Lower lobe of right lung (tissue), 2 donors: ENCODE measurements around the gene SLC6A8. TPM values are rescaled to one million over a fixed set of nuclear protein-coding genes. Genes with fewer than 3 reads are reported as not detected.

ENCODE experiments used
- ATAC-seq, 2 donors: fragments of 200-7000 bp; cut with Tn5 transposase; one replicate each; pipeline ENCODE4 v1.9.1; 2020 to 2022; ENCODE audit warnings: mild to moderate bottlenecking in 2 of 2, moderate library complexity in 2 of 2
- DNase-seq: peaks from one replicate; pipeline ENCODE4 v3.0.0-alpha.2; 2020
- H3K27ac ChIP-seq: fragments of 200-600 bp; one replicate; pipeline ENCODE4 v1.8.0; 2022
- H3K27me3 ChIP-seq: fragments of 200-600 bp; one replicate; pipeline ENCODE4 v1.8.0; 2022; ENCODE audit warnings: low read depth
- H3K36me3 ChIP-seq: fragments of 200-600 bp; one replicate; pipeline ENCODE4 v1.8.0; 2022; ENCODE audit warnings: mild to moderate bottlenecking
- H3K4me1 ChIP-seq: fragments of 200-600 bp; one replicate; pipeline ENCODE4 v1.8.0; 2022
- H3K4me3 ChIP-seq: fragments of 200-600 bp; one replicate; pipeline ENCODE4 v1.8.0; 2022; ENCODE audit warnings: mild to moderate bottlenecking
- H3K9me3 ChIP-seq: fragments of 200-600 bp; one replicate; pipeline ENCODE4 v1.8.0; 2022
- CTCF ChIP-seq: fragments of 200-600 bp; IDR thresholded peaks from one replicate; pipeline ENCODE4 v1.8.0; 2022; ENCODE audit warnings: antibody characterized with exemption, mild to moderate bottlenecking
- intact Hi-C: fragments of 100-400 bp; cut with DNase I; formaldehyde crosslinking; loops from one replicate; pipeline ENCODE4 v1.11.0; 2022
- total RNA-seq: library from RNA; stranded (reverse); fragmentation: NEBNext Ultra II Directional; extraction: Animal tissue kit (Norgen Biotek cat#: 25700); gene quantifications from one replicate; pipeline ENCODE4 v1.2.1, GENCODE V29; 2021
- donor health status: DM: no; HTN: yes; CAD: no; lungs with severe emphysema.

SLC6A8 gene
- total RNA-seq, 1 donor from 2014 or later, result 7.1 TPM

GRCh38 chrX:153685156-153685536, 2.6 kb upstream of the SLC6A8 start:
- DNase-seq (no peak), ATAC-seq (no peak)
- TF ChIP-seq CTCF, result no peak
- no peaks in the 10 kb centered on the region for H3K4me1 ChIP-seq
- no peak overlapping the region for H3K27ac ChIP-seq
- H3K27me3 ChIP-seq, result no peaks in the 10 kb centered on the region
- no peak overlapping the region for H3K4me3 ChIP-seq
- no peaks in the 10 kb centered on the region for H3K9me3 ChIP-seq
- H3K36me3 ChIP-seq, result no peaks in the 10 kb centered on the region
- intact Hi-C loops, result no loop called here

GRCh38 chrX:153685751-153686696, 1.7 kb upstream of the SLC6A8 start:
- TF ChIP-seq CTCF, result no peak
- intact Hi-C loops, result no loop called here
- Histone ChIP-seq H3K36me3 (no peaks in the 10 kb centered on the region), H3K27me3 (no peaks in the 10 kb centered on the region), H3K9me3 (no peaks in the 10 kb centered on the region), H3K27ac (no peak overlapping the region), H3K4me1 (no peaks in the 10 kb centered on the region), H3K4me3 (no peak overlapping the region)
- DNase-seq, result no peak
- ATAC-seq, result no peak

- no peak for TF ChIP-seq CTCF
- ATAC-seq (no peak), DNase-seq (no peak)
- intact Hi-C loops, result no loop called here
- Histone ChIP-seq H3K9me3 (no peaks in the 10 kb centered on the region), H3K27me3 (no peaks in the 10 kb centered on the region), H3K4me1 (no peaks in the 10 kb centered on the region), H3K36me3 (no peaks in the 10 kb centered on the region), H3K4me3 (no peak overlapping the region), H3K27ac (no peak overlapping the region)
Measured at GRCh38 chrX:153686711-153687110, 1.0 kb upstream of the SLC6A8 start.

GRCh38 chrX:153688071-153688470, 345 bp downstream of the SLC6A8 start:
- Histone ChIP-seq H3K27ac (no peak overlapping the region), H3K36me3 (no peaks in the 10 kb centered on the region), H3K4me3 (no peak overlapping the region), H3K27me3 (no peaks in the 10 kb centered on the region), H3K4me1 (no peaks in the 10 kb centered on the region), H3K9me3 (no peaks in the 10 kb centered on the region)
- intact Hi-C loops, result no loop called here
- ATAC-seq, result no peak
- DNase-seq, result no peak
- TF ChIP-seq CTCF, result no peak

GRCh38 chrX:153688506-153688905, 780 bp downstream of the SLC6A8 start:
- H3K27ac ChIP-seq, result no peak overlapping the region
- peak overlapping the region; percentile 23 for H3K4me3 ChIP-seq
- TF ChIP-seq CTCF, result no peak
- no peaks in the 10 kb centered on the region for H3K27me3 ChIP-seq
- ATAC-seq (no peak), DNase-seq (no peak)
- H3K4me1 ChIP-seq, result no peaks in the 10 kb centered on the region
- intact Hi-C loops, result no loop called here
- H3K9me3 ChIP-seq, result no peaks in the 10 kb centered on the region
- no peaks in the 10 kb centered on the region for H3K36me3 ChIP-seq
